Activated naive CD8-positive, alpha-beta T cell treated with anti-CD3 and anti-CD28 coated beads for 36 hours (primary cell): ENCODE measurements around the gene TTC28. TPM values are rescaled to one million over a fixed set of nuclear protein-coding genes. Genes with fewer than 3 reads are reported as not detected.
A peak's percentile ranks its signal among the peaks of the same experiment; 100 is the strongest.

Experiments used
- DNase-seq: peaks from one replicate; pipeline ENCODE4 v3.0.0; 2021
- H3K27ac Mint-ChIP-seq: one replicate; pipeline ENCODE4 v1.8.0; 2022; ENCODE audit warnings: mild to moderate bottlenecking, moderate library complexity, mixed read lengths
- H3K27me3 Mint-ChIP-seq: one replicate; pipeline ENCODE4 v1.8.0; 2022; ENCODE audit warnings: mild to moderate bottlenecking, mixed read lengths
- H3K36me3 Mint-ChIP-seq: one replicate; pipeline ENCODE4 v1.8.0; 2021; ENCODE audit warnings: mild to moderate bottlenecking, mixed read lengths
- H3K4me1 Mint-ChIP-seq: one replicate; pipeline ENCODE4 v1.8.0; 2021; ENCODE audit warnings: mixed read lengths
- H3K4me3 Mint-ChIP-seq: one replicate; pipeline ENCODE4 v1.8.0; 2022; ENCODE audit warnings: mild to moderate bottlenecking, moderate library complexity, mixed read lengths
- H3K9me3 Mint-ChIP-seq: one replicate; pipeline ENCODE4 v1.8.0; 2022; ENCODE audit warnings: mixed read lengths
- total RNA-seq, 2 experiments: library from RNA; stranded (reverse); gene quantifications; one replicate each; pipeline ENCODE4 v1.2.3, GENCODE V29; 2021

TTC28 gene
- total RNA-seq, 2 experiments from 2014 or later: 1.0 to 1.9 TPM

DNA sequence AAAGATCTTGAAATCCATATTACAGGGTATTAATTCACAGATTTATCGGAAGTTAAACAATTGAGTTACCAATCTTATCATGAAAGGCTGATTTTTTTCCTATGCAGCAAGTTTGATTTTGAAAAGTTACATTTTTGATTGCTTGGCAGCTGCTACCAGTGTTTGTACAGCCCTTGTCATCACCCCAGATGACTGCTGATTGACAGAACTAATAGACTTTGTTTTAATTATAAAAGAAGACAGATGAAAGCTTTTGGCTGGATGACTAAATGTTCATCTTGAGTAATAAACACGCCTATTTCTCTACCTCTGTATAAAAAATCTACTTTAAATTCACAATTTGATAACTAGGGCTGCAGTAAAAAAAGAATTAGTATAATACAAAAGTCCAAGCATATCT, 259.7 kb downstream of the TTC28 start:
- no peak overlapping the region for H3K4me3 Mint-ChIP-seq
- peaks cover 2% of the 10 kb centered on the region for H3K4me1 Mint-ChIP-seq
- no peaks in the 10 kb centered on the region for H3K36me3 Mint-ChIP-seq
- DNase-seq: no peak
- no peaks in the 10 kb centered on the region for H3K9me3 Mint-ChIP-seq
- peaks cover 4% of the 10 kb centered on the region for H3K27me3 Mint-ChIP-seq
- no peak overlapping the region for H3K27ac Mint-ChIP-seq

DNA sequence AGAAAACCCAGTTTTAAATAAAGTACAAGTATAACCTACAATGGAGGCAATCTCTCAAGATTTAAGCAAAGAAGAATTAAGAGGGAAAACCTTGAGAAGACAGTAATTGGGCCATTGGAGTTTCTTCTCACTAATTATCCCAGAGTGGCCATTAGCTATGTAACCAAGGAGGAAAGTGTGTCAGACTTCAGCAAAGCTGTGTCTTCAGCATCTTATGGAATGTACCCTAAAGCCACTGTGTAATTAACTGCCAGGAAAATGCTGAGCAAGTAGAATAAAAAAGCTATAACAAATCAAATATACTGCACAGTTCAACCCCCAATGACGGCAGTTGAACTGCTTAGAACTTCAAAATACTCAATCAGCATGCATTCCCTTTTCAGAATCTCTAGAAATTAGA, 261.6 kb downstream of the TTC28 start:
- no peak overlapping the region for H3K4me3 Mint-ChIP-seq
- no peaks in the 10 kb centered on the region for H3K36me3 Mint-ChIP-seq
- peaks cover 4% of the 10 kb centered on the region for H3K27me3 Mint-ChIP-seq
- no peak overlapping the region for H3K27ac Mint-ChIP-seq
- no peak for DNase-seq
- H3K4me1 Mint-ChIP-seq: peaks cover 2% of the 10 kb centered on the region
- no peaks in the 10 kb centered on the region for H3K9me3 Mint-ChIP-seq

DNA sequence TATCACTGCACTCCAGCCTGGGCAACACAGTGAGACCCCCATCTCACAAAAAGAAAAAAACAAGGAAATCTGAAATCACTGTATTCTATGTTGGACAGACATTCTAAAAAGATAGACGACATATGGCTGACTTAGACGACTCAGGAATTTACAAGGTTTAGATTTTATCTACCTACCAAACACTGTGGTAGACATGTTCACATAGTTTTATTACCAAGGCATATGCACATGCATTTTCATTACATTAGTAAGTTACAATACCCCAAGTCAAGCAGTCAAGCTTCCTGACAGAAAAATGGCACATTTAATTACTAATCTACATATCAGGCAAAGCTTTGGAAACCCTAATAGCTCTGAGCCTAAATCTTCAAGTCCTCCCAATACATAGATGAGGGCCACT, 262.2 kb downstream of the TTC28 start:
- Mint-ChIP-seq H3K36me3 (no peaks in the 10 kb centered on the region), H3K27me3 (peaks cover 4% of the 10 kb centered on the region), H3K4me3 (no peak overlapping the region), H3K4me1 (peaks cover 2% of the 10 kb centered on the region), H3K27ac (no peak overlapping the region), H3K9me3 (no peaks in the 10 kb centered on the region)
- no peak for DNase-seq

DNA sequence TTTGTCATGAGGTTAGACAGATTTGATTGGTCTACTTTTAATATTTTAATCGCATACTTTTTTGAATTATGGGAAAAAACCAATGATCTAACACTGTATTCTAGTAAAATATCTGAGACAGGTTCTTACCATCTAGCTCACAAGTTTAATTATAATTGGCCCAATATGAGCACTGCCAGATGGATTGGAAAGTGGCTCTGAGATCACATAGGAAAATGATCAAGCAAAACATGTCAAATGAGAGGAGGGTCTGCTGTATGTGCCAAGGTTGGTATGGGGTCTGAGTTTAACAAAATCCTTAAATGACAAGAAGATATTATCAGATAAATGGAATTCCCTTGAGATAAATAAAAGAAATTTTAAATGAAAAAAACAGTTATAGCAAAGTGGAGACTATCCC, 264.7 kb downstream of the TTC28 start:
- Mint-ChIP-seq H3K27ac (no peak overlapping the region), H3K36me3 (no peaks in the 10 kb centered on the region), H3K27me3 (peaks cover 4% of the 10 kb centered on the region), H3K9me3 (no peaks in the 10 kb centered on the region), H3K4me3 (no peak overlapping the region), H3K4me1 (peaks cover 8% of the 10 kb centered on the region)
- DNase-seq: no peak

DNA sequence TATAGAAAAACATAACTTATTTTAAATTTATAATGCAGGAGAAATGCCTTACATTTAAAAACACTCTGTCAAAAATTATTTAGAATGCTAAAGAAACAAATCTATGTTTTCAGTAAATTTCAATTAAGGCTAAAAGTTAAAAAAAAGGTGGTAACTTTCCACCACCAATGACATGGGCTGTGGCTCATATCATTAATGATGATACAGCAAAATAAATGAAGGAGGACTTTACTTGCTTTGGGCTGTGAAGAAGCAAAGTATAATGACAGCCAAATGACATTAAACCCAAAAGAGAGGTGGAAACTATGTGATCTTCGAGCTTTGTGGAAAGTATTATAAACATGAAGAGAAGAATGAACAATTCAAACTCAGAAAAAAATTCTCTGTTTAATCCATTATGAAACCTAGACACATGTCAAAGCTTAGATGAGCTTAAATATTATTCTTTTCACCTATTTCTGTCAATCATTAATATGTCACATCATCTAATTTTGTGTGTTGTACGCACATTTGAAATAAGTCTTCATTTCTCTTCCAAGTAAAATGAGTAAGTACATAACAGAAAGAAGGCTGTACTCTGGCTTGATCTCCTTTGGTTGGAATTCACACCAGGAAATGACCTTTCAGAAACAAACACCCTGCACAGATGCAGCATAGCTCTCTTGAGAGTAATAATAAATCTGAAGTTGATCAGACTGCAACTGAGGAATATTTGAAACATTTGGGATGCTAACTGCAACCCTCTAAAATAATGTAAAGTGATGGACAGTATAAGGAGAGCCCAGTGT, 265.8 kb downstream of the TTC28 start:
- Mint-ChIP-seq H3K36me3 (no peaks in the 10 kb centered on the region), H3K27me3 (no peaks in the 10 kb centered on the region), H3K4me1 (peaks cover 6% of the 10 kb centered on the region), H3K9me3 (no peaks in the 10 kb centered on the region), H3K27ac (no peak overlapping the region), H3K4me3 (no peak overlapping the region)
- no peak for DNase-seq

DNA sequence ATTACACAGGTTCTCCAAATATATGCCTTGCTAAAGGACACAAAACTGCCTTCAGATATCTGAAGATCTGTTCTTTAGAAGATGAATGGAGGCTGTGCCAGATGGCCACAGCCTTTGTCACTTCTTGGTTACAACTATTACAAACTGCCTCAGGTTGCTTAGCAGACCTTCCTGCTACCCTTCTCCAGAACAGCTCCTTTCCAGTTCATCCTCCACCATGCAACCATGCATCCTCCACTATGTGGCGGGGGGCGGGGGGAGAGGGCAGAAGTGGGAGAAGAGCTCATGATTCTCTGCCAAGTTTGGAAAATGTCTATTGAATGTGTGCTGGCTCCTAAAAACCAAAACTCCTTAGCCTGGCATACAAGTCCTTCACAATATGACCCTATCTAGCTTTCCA, 267.5 kb downstream of the TTC28 start:
- H3K27ac Mint-ChIP-seq: no peak overlapping the region
- H3K36me3 Mint-ChIP-seq: no peaks in the 10 kb centered on the region
- H3K27me3 Mint-ChIP-seq: no peaks in the 10 kb centered on the region
- no peaks in the 10 kb centered on the region for H3K9me3 Mint-ChIP-seq
- no peak for DNase-seq
- peaks cover 6% of the 10 kb centered on the region for H3K4me1 Mint-ChIP-seq
- no peak overlapping the region for H3K4me3 Mint-ChIP-seq

DNA sequence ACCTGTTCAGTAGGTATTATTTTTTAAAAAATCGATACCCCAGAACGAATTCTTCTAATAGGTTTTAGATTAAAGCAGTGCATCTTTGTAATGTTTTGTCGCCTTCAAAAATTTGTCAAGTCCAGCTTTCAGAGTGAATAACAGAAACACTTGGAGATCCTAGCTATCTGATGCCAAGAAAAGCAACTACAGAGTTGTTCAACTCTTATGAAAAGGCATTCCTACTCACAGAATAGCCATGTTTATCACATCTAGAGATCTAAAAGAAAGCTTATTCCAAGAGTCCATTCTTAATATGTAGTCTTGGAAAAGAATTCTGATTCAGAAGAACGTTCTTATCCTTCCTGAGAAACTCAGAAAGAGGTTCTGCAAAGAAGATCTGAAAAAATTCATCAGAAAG, 268.5 kb downstream of the TTC28 start:
- Mint-ChIP-seq H3K36me3 (no peaks in the 10 kb centered on the region), H3K4me3 (no peak overlapping the region), H3K27ac (no peak overlapping the region), H3K4me1 (peaks cover 6% of the 10 kb centered on the region), H3K27me3 (no peaks in the 10 kb centered on the region), H3K9me3 (no peaks in the 10 kb centered on the region)
- DNase-seq: no peak

DNA sequence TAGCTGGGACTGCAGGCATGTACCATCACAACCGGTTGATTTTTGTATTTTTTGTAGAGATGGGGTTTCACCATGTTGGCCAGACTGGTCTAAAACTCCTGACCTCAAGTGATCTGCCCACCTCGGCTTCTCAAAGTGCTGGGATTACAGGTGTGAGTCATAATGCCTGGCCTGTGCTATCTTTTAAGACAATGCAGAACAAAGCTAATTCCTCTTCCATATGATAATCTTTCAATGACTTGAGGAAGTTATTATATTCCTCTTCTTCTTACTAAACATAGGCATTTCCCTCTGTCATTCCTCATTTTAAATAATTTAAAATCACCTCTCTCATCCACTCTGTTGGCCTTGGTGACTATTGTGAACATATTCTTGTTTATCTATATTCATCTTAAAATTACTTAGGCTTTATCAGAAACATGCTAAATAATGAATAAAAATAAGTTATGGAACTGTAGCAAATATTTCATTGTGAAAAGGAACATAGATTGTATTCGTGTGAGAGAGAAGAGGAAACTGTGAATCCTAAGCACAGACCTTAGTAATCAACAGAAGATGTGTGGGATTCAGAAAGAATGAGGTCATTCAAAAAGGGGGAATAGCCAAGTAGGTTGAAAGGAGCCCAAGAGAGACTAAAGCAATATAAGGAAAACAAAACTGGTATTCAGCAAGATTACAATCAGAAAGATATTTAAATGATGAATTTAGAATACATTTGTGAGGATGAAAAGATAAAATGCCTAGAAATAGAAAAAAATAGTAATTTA, 269.4 kb downstream of the TTC28 start:
- Mint-ChIP-seq H3K27me3 (no peaks in the 10 kb centered on the region), H3K9me3 (no peaks in the 10 kb centered on the region), H3K4me1 (peaks cover 6% of the 10 kb centered on the region), H3K4me3 (no peak overlapping the region), H3K27ac (no peak overlapping the region), H3K36me3 (no peaks in the 10 kb centered on the region)
- no peak for DNase-seq

DNA sequence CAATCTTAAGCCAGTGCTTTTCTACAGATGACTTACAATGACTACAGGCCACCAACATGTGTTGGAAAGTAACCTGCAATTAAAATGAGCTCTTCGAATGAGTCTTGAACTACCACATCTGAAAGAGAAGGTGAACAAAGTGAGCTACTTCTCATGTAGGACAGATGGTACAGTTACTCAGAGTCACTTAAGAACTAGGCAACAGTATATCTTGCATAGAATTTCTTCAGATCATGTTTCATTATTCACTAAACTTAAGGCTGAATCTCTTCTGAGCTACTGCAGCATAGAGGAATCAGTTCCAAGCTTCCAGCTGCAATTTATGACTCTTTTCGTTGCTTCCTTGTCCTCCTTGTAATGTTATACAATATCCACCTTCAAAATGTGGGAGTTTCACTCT, 270.9 kb downstream of the TTC28 start:
- Mint-ChIP-seq H3K4me1 (peaks cover 6% of the 10 kb centered on the region), H3K36me3 (no peaks in the 10 kb centered on the region), H3K27me3 (no peaks in the 10 kb centered on the region), H3K4me3 (no peak overlapping the region), H3K9me3 (no peaks in the 10 kb centered on the region), H3K27ac (no peak overlapping the region)
- no peak for DNase-seq

DNA sequence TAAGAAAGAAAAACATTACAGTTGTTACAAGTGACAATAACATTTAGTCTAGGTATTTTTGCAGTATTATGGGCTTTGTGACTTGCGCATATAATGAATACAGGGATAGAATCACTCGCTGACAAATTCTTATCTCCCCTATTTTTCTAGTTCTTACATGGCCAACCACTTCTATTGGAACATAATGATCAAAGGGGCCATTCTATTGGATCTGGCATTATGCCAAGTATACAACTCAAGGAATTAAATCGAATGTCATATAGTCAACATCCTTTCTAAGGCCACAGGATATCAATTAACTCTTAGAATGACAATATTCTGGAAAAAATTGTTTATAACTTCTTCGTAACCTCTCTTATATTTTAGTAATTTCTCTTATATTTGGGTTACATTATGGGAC, 272.0 kb downstream of the TTC28 start:
- H3K4me3 Mint-ChIP-seq: no peak overlapping the region
- H3K9me3 Mint-ChIP-seq: no peaks in the 10 kb centered on the region
- H3K27ac Mint-ChIP-seq: no peak overlapping the region
- H3K4me1 Mint-ChIP-seq: peaks cover 6% of the 10 kb centered on the region
- no peak for DNase-seq
- no peaks in the 10 kb centered on the region for H3K36me3 Mint-ChIP-seq
- no peaks in the 10 kb centered on the region for H3K27me3 Mint-ChIP-seq

DNA sequence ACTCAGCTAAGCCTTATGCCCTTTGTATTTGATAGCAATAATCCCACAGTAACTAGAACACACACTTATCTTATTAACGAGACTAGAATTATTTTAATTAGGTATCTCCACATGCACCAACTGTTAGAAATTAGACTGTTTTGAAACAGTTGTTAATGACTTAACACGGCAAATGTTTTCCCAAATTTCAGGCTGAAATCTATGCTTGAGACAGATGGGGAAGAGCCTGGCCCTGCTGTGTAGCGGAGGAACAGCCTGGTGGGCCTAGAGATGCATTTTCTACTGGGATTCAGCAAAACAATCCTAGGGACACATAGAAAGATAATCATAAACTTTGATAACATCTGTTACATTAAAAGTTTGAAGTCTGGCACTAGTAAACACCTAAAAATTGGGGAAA, 273.4 kb downstream of the TTC28 start:
- Mint-ChIP-seq H3K9me3 (no peaks in the 10 kb centered on the region), H3K4me3 (no peak overlapping the region), H3K27me3 (no peaks in the 10 kb centered on the region), H3K36me3 (no peaks in the 10 kb centered on the region), H3K27ac (no peak overlapping the region), H3K4me1 (peaks cover 6% of the 10 kb centered on the region)
- no peak for DNase-seq

DNA sequence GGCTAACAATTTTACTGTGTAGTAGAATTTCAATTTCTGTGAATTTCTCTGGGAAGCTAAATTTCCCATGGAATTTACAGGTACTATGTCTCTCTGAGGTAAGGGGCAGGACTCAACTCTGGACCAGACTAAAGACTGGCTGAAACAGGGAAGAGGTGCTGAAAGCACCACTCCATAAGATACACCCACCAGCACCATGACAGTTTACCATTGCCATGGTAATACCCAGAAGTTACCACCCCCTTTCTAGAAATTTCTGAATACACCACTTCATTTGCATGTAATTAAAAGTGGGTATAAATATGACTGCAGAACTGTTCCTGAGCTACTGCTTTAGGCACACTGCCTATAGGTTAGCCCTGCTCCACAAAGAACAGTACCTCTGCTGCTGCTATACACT, 274.1 kb downstream of the TTC28 start:
- DNase-seq: no peak
- no peaks in the 10 kb centered on the region for H3K36me3 Mint-ChIP-seq
- H3K9me3 Mint-ChIP-seq: no peaks in the 10 kb centered on the region
- peaks cover 3% of the 10 kb centered on the region for H3K27me3 Mint-ChIP-seq
- H3K4me1 Mint-ChIP-seq: peaks cover 6% of the 10 kb centered on the region
- no peak overlapping the region for H3K4me3 Mint-ChIP-seq
- H3K27ac Mint-ChIP-seq: no peak overlapping the region

DNA sequence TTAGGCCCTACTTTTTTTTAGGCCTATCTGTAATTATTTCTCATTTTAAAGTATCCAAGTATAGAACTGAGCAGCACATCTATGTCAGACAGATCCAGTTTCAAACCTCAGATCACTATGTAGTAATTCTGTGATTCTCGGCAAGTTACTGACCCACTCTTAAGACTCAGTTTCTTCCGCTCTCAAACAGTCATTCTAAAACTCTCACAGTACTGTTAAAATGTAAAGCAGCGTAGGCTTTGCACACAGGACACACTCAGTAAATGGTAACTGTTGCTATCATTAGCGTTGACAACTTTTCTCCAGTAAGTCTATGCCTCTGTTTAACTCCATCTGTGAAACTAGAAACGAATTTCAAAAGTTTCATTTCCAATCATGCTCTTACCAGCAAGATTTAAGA, 277.1 kb downstream of the TTC28 start:
- H3K27ac Mint-ChIP-seq: no peak overlapping the region
- H3K4me3 Mint-ChIP-seq: no peak overlapping the region
- H3K4me1 Mint-ChIP-seq: peaks cover 3% of the 10 kb centered on the region
- no peaks in the 10 kb centered on the region for H3K9me3 Mint-ChIP-seq
- no peak for DNase-seq
- H3K27me3 Mint-ChIP-seq: peaks cover 3% of the 10 kb centered on the region
- no peaks in the 10 kb centered on the region for H3K36me3 Mint-ChIP-seq

DNA sequence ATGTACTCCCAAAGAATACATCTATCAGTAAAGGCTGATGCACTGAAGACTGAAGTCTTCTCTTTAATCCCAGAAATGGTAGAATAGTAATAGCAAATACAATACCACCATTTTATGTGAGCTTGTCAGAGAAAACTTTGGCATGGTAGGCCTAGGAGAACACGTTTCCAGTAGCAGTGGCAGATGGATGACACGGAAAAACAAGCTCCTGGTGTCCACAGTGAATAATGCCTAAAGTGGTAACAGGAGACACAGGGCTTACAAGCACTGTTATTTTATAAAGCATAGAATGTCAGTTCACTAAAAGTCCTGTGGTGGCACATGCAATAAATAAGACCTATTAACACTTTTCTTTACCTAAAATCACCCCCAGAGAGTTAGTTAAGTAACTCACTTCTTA, 277.6 kb downstream of the TTC28 start:
- H3K27ac Mint-ChIP-seq: no peak overlapping the region
- no peaks in the 10 kb centered on the region for H3K36me3 Mint-ChIP-seq
- H3K4me1 Mint-ChIP-seq: peaks cover 4% of the 10 kb centered on the region
- DNase-seq: no peak
- H3K27me3 Mint-ChIP-seq: peaks cover 3% of the 10 kb centered on the region
- H3K4me3 Mint-ChIP-seq: no peak overlapping the region
- no peaks in the 10 kb centered on the region for H3K9me3 Mint-ChIP-seq

DNA sequence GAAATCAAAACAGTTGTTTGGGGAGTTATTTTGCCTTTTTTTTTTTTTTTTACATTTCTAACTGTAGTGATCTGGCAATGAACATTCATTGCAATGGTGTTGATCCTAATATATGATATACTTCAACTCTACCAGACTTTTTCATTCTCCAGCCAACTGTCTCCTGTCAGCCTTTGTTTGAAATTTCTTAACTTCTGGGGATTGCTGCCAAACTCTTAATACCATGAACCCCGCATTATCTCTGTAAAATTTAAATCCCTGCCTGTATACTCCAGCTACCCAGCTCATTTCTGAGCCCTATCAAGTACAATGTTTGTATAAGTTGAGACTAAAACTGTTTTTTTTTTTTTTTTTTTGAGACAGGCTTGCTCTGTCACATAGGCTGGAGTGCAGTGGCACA, 280.7 kb downstream of the TTC28 start:
- no peak for DNase-seq
- Mint-ChIP-seq H3K27me3 (peaks cover 3% of the 10 kb centered on the region), H3K4me1 (peaks cover 16% of the 10 kb centered on the region)

DNA sequence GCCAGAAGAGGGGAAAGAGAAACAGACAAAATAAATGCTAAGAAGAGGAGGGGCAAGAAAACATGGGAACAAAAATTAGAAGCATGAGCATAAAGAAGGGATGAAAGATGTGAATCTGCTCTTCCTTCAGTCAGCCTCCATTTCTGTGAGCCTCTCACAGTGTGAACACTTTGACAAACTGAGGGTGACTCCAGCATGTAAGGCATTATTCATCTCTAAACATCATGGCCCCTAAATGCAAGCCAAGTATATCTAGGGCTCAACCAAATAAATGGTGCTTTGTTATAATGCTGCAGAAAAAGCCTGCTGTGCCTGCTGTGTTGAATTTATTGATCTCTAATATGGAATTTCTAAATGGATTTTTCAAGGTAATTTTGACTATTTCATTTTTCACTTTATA, 281.3 kb downstream of the TTC28 start:
- H3K36me3 Mint-ChIP-seq: no peaks in the 10 kb centered on the region
- H3K4me1 Mint-ChIP-seq: peaks cover 16% of the 10 kb centered on the region
- DNase-seq: no peak
- H3K27me3 Mint-ChIP-seq: peaks cover 3% of the 10 kb centered on the region
- no peaks in the 10 kb centered on the region for H3K9me3 Mint-ChIP-seq
- no peak overlapping the region for H3K4me3 Mint-ChIP-seq
- peak overlapping the region; percentile 40 for H3K27ac Mint-ChIP-seq

More for the DNA sequence above, 280.7 kb downstream of the TTC28 start:
- Mint-ChIP-seq H3K9me3 (no peaks in the 10 kb centered on the region), H3K36me3 (no peaks in the 10 kb centered on the region), H3K4me3 (no peak overlapping the region), H3K27ac (no peak overlapping the region)
